HS-5 (cell line): Measurements from ENCODE around the gene CCDC158.
"Not testable (repeated sequence)": the region's sequence is repeated elsewhere in the genome, so short reads cannot be mapped to it uniquely, and the experiment has no call there.

ENCODE experiments used
- DNase-seq: peaks from one replicate; pipeline ENCODE4 v3.0.0-alpha.2; 2012; ENCODE audit warnings: low read depth

Gene CCDC158

GRCh38 chr4:76365636-76366035 lies 55.3 kb downstream of the CCDC158 start:
- DNase-seq = no peak

- no peak for DNase-seq
Measured at GRCh38 chr4:76364763-76365162, 56.2 kb downstream of the CCDC158 start.

- no peak for DNase-seq
Measured at GRCh38 chr4:76363556-76364290, 57.2 kb downstream of the CCDC158 start.

- no peak for DNase-seq
Measured at GRCh38 chr4:76361689-76362412, 59.1 kb downstream of the CCDC158 start.

GRCh38 chr4:76359881-76360466 lies 61.0 kb downstream of the CCDC158 start:
- not testable (repeated sequence) for DNase-seq

- DNase-seq = no peak
Measured at GRCh38 chr4:76357981-76358380, 63.0 kb downstream of the CCDC158 start.

GRCh38 chr4:76354517-76355473 lies 66.1 kb downstream of the CCDC158 start:
- DNase-seq = no peak

GRCh38 chr4:76342803-76343202 lies 78.1 kb downstream of the CCDC158 start:
- DNase-seq = no peak

- DNase-seq = no peak
Measured at GRCh38 chr4:76342191-76342590, 78.8 kb downstream of the CCDC158 start.

GRCh38 chr4:76341063-76341462 lies 79.9 kb downstream of the CCDC158 start:
- DNase-seq = peak; percentile 5

- no peak for DNase-seq
Measured at GRCh38 chr4:76339364-76339763, 81.6 kb downstream of the CCDC158 start.

GRCh38 chr4:76334885-76335284 lies 86.1 kb downstream of the CCDC158 start:
- DNase-seq = no peak

- no peak for DNase-seq
Measured at GRCh38 chr4:76326515-76326914, 94.4 kb downstream of the CCDC158 start.

- no peak for DNase-seq
Measured at GRCh38 chr4:76325072-76325471, 95.9 kb downstream of the CCDC158 start.

GRCh38 chr4:76322236-76322635 lies 98.7 kb downstream of the CCDC158 start:
- no peak for DNase-seq

GRCh38 chr4:76316131-76316530 lies 104.8 kb downstream of the CCDC158 start:
- DNase-seq = no peak

GRCh38 chr4:76315267-76315918 lies 105.5 kb downstream of the CCDC158 start:
- DNase-seq = no peak

GRCh38 chr4:76313547-76313946 lies 107.4 kb downstream of the CCDC158 start:
- DNase-seq = no peak

GRCh38 chr4:76312457-76312856 lies 108.5 kb downstream of the CCDC158 start:
- no peak for DNase-seq

GRCh38 chr4:76311896-76312331 lies 109.0 kb downstream of the CCDC158 start:
- DNase-seq = no peak

- DNase-seq = no peak
Measured at GRCh38 chr4:76310683-76311082, 110.3 kb downstream of the CCDC158 start.
